ENCODE results near the gene AFAP1.

Gene AFAP1

DNA sequence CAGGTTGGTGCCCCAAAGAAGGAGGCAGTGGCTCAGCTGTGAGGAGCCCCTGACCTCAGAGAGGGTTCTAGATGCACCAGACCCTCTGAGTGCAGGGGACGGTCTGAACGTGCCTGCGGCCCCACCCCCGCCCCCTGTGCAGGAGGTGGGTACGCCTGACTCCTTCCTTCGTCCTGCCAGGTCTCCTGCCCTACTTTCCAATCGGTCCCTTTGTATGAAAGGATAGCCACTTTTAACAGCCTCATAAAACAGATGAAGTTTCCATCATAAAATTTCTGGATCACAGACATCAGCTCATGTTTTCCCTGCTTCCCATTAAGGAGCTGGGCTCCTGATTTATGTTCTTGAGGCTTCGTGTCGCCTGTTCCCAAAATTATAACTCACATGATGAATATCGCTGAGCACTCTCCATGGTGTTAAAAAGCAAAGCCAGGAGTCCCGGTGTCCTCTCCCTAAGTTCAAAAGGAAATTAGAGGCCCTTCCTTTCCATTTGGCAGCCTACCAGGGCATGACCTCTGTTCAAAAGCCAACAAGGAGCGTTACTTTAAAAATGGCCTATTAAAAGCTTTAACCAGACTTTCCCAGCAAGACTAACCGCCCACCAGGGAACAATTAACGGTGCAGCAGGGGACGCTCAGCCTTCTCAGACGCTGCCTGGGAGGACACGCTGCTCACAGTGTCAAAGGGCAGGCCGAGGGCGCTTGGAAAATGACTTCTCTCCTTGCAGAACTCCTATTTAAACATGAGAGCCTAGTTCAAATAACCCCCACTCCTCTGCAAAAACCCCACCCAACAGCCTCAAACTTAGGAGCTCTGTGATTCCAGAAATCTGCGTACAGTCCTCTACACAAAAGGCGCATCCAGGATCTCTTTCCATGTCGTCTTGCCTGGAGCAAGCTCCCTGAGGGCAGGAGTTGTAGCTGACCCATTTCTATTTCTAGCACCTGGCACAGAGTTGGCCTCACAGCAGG lies 181.9 kb downstream of the AFAP1 start:
- ChIA-PET CTCF (interaction anchor here (0.6 to 1.4 kb wide), 2 partner anchors 13 to 1708 kb away, joined by 3 read pairs; no protein-coding TSS in a partner anchor), POLR2A (ENCODE audit: low non-redundant PET) (no interaction called here)
- H3K27ac ChIP-seq = peak overlapping the region; percentile 31
- TF ChIP-seq, protein P1, sequence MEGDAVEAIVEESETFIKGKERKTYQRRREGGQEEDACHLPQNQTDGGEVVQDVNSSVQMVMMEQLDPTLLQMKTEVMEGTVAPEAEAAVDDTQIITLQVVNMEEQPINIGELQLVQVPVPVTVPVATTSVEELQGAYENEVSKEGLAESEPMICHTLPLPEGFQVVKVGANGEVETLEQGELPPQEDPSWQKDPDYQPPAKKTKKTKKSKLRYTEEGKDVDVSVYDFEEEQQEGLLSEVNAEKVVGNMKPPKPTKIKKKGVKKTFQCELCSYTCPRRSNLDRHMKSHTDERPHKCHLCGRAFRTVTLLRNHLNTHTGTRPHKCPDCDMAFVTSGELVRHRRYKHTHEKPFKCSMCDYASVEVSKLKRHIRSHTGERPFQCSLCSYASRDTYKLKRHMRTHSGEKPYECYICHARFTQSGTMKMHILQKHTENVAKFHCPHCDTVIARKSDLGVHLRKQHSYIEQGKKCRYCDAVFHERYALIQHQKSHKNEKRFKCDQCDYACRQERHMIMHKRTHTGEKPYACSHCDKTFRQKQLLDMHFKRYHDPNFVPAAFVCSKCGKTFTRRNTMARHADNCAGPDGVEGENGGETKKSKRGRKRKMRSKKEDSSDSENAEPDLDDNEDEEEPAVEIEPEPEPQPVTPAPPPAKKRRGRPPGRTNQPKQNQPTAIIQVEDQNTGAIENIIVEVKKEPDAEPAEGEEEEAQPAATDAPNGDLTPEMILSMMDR (conservative IDR thresholded peaks at IDR 0.05; ENCODE audit: low read depth) = no peak
- no peak for DNase-seq (ENCODE audit: low spot score)

DNA sequence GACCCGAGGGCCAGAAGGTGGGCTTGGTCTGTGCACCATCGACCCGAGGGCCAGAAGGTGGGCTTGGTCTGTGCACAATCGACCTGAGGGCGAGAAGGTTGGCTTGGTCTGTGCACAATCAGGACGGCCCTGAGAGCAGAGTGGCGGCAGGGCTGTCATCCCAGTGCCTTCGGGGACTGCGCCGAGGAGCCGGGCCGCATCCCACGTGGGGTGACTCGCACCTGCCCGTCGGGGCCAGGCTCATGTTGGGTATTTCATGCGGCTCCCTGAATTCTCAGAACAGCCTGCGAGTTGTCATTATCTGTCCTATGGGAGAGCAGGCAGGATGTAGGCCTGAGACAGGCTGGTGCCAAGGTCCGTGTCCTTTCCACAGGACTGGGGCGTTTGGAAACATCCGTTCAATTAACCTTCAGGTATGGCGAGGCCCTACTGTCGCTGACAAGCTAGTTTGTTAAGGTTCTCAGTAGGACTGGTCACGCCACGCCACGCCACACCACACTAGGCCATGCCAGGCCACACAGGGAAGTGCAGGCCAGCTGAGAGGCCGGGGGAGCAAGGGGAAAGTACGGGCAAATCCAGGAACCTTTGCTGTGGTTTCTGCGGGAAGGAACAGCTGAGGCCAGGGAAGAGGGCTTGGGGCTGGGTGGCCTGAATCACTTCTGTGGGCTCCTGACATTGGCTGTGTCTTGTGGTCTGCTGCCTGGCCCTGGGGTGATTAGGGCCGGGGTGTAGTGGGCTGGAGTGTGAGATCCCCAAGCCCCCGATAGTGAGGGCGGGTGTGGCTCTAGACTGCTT lies 182.9 kb downstream of the AFAP1 start:
- CTCF ChIA-PET = interaction anchor here (0.6 to 1.4 kb wide), 2 partner anchors 13 to 14 kb away, joined by 3 read pairs; no protein-coding TSS in a partner anchor
- POLR2A ChIA-PET (ENCODE audit: low non-redundant PET) = no interaction called here
- peak overlapping the region; percentile 31 for H3K27ac ChIP-seq
- no peak for DNase-seq (ENCODE audit: low spot score)
- TF ChIP-seq, protein P1 (conservative IDR thresholded peaks at IDR 0.05; ENCODE audit: low read depth) = no peak

DNA sequence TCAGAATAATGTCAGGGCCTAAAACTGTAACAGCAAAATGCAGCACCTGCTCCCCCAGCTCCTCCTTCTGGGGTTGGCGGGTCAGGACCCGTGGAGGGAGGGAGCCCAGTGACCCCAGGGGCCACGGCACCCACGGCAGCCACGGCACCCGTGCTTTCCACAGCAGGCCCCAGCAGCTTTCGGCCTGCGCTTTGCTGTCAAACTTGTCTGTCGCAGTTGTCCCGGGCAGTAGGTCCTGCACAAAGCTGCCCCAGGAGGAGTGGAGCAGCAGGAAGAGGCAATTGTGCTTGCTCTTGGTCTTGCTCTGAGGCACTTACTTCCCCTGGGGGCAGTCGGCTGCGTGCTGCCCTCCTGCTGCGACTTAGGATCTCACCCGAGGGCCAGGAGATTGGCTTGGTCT lies 183.6 kb downstream of the AFAP1 start:
- H3K27ac ChIP-seq = no peak overlapping the region
- POLR2A ChIA-PET (ENCODE audit: low non-redundant PET) = no interaction called here
- no peak for DNase-seq (ENCODE audit: low spot score)
- CTCF ChIA-PET = interaction anchor here (0.7 kb wide), 1 partner anchor 30 kb away, joined by 3 read pairs; no protein-coding TSS in a partner anchor
- TF ChIP-seq, protein P1 (conservative IDR thresholded peaks at IDR 0.05; ENCODE audit: low read depth) = no peak

DNA sequence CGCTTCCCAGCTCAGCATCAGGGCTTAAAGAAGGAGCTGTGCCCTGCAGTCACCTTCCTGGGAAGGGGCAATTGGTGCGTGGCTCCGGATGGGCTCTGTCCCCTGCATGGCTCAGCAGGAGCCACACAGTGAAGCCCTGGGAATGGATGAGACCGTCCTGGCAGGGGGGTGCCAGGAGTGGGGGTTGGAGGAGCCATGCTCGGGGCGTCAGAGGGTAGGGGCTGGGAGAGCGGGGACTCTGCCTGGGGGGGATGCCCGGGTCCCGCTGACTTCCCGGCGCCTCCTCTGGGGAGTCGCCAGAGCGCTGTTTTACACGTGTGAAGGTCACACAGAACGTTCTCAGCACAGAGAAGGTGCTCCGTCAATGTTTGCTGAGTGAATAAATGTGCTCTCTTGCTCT lies 184.1 kb downstream of the AFAP1 start:
- ChIA-PET POLR2A (ENCODE audit: low non-redundant PET) (no interaction called here), CTCF (interaction anchor here (0.7 kb wide), 1 partner anchor 31 kb away, joined by 3 read pairs; no protein-coding TSS in a partner anchor)

DNA sequence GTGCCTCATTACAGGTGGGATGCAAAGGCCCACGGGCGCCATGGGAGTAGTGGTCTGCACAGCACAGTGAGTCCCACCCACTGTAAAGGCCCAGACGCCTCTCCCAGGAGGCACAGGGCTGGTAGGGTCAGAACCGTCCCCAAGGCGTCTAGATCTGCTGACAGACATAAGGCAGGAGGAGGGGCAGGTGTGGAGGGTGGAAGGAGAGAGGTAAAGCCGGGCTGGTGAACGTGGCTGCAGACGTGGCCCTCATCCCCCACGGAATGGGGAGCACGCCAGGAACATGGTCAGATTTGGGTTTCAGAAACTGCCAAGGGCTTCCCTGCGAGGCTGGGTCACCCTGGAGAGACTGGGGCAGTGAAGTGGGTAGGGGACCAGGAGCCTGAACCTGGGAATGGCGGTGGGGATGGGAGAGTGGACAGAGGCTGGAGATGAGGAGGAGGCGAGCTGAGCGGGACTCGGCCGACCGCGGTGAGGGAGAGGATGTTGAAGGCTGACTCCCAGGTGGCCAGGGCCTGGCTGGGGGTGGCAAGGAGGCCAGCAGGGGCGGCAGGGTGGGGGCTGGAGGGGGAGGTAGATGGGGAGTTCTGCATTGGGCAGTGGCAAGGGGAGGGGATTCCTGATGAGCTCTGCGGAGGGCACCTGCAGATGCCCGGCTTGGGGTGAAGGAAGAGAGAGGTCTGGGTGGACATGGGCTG lies 184.9 kb downstream of the AFAP1 start:
- POLR2A ChIA-PET (ENCODE audit: low non-redundant PET) = no interaction called here
- no peak for DNase-seq (ENCODE audit: low spot score)
- CTCF ChIA-PET = no interaction called here
- TF ChIP-seq, protein P1 (conservative IDR thresholded peaks at IDR 0.05; ENCODE audit: low read depth) = no peak
- H3K27ac ChIP-seq = peak overlapping the region; percentile 80; the same call in 1 of the 2 replicates

More for the DNA sequence above, 184.1 kb downstream of the AFAP1 start:
- no peak overlapping the region for H3K27ac ChIP-seq
- no peak for DNase-seq (ENCODE audit: low spot score)
- TF ChIP-seq, protein P1 (conservative IDR thresholded peaks at IDR 0.05; ENCODE audit: low read depth) = no peak

All from RWPE1 (cell line).